HG03139 (cell line): ENCODE results near the gene PLB1.

Source experiments
- ATAC-seq: cut with Tn5 transposase; IDR thresholded peaks from one replicate; pipeline ENCODE4 v1.9.1; 2021; ENCODE audit not compliant: unreplicated experiment

Gene PLB1

GRCh38 chr2:28587526-28588291 lies 91.8 kb downstream of the PLB1 start:
- no peak for ATAC-seq

GRCh38 chr2:28588292-28588670 lies 92.4 kb downstream of the PLB1 start:
- ATAC-seq = no peak

GRCh38 chr2:28589746-28590463 lies 94.0 kb downstream of the PLB1 start:
- no peak for ATAC-seq

- no peak for ATAC-seq
These were observed 94.8 kb downstream of the PLB1 start for GRCh38 chr2:28590496-28591301.

GRCh38 chr2:28591711-28592335 lies 96.0 kb downstream of the PLB1 start:
- ATAC-seq = no peak

GRCh38 chr2:28592481-28592880 lies 96.6 kb downstream of the PLB1 start:
- no peak for ATAC-seq

- ATAC-seq = no peak
These were observed 97.4 kb downstream of the PLB1 start for GRCh38 chr2:28593160-28593755.

- no peak for ATAC-seq
These were observed 98.1 kb downstream of the PLB1 start for GRCh38 chr2:28594000-28594331.

GRCh38 chr2:28594332-28595108 lies 98.7 kb downstream of the PLB1 start:
- ATAC-seq = no peak

GRCh38 chr2:28595323-28595722 lies 99.5 kb downstream of the PLB1 start:
- ATAC-seq = no peak

- ATAC-seq = no peak
These were observed 102.6 kb downstream of the PLB1 start for GRCh38 chr2:28598484-28598883.

- ATAC-seq = no peak
These were observed 104.3 kb downstream of the PLB1 start for GRCh38 chr2:28600181-28600580.

GRCh38 chr2:28601616-28602015 lies 105.8 kb downstream of the PLB1 start:
- no peak for ATAC-seq

GRCh38 chr2:28602136-28602660 lies 106.3 kb downstream of the PLB1 start:
- ATAC-seq = no peak

- no peak for ATAC-seq
These were observed 107.1 kb downstream of the PLB1 start for GRCh38 chr2:28602751-28603639.

- no peak for ATAC-seq
These were observed 108.0 kb downstream of the PLB1 start for GRCh38 chr2:28603821-28604220.

- no peak for ATAC-seq
These were observed 108.5 kb downstream of the PLB1 start for GRCh38 chr2:28604284-28604843.

GRCh38 chr2:28606986-28607441 lies 111.2 kb downstream of the PLB1 start:
- no peak for ATAC-seq
